Smooth muscle cell (in vitro differentiated cells): ENCODE results near the gene RNF7. TPM values are rescaled to one million over a fixed set of nuclear protein-coding genes. Genes with fewer than 3 reads are reported as not detected.

ENCODE experiments used
- DNase-seq: peaks from one replicate; lab custom pipeline; 2025; ENCODE audit not compliant: unreplicated experiment; lab: John Stamatoyannopoulos, UW
- H2AFZ ChIP-seq: fragments of 200-600 bp; sonication (generic); 2 replicates; pipeline ENCODE4 v1.6.0; 2016; ENCODE audit warnings: antibody characterized with exemption, low read depth, mild to moderate bottlenecking
- H3F3A ChIP-seq: fragments of 200-600 bp; sonication (generic); 2 replicates; pipeline ENCODE4 v1.6.0; 2017; ENCODE audit warnings: antibody characterized with exemption, low read depth
- H3K27ac ChIP-seq: fragments of 200-600 bp; sonication (generic); 2 replicates; pipeline ENCODE4 v1.5.1; 2016; ENCODE audit warnings: low read depth, mild to moderate bottlenecking
- H3K27me3 ChIP-seq: fragments of 200-600 bp; sonication (generic); 2 replicates; pipeline ENCODE4 v1.6.1; 2016; ENCODE audit warnings: low read depth, mild to moderate bottlenecking
- H3K36me3 ChIP-seq: fragments of 200-600 bp; sonication (generic); 2 replicates; pipeline ENCODE4 v1.5.1; 2016; ENCODE audit warnings: low read depth
- H3K4me1 ChIP-seq: fragments of 200-600 bp; sonication (generic); 2 replicates; pipeline ENCODE4 v1.5.1; 2016; ENCODE audit warnings: low read depth
- H3K4me2 ChIP-seq: fragments of 200-600 bp; sonication (generic); 2 replicates; pipeline ENCODE4 v1.6.0; 2016; ENCODE audit warnings: mild to moderate bottlenecking
- H3K4me3 ChIP-seq: fragments of 200-600 bp; sonication (generic); 2 replicates; pipeline ENCODE4 v1.5.1; 2016; ENCODE audit warnings: mild to moderate bottlenecking
- H3K79me2 ChIP-seq: fragments of 200-600 bp; sonication (generic); 2 replicates; pipeline ENCODE4 v1.6.0; 2016; ENCODE audit warnings: low read depth, mild to moderate bottlenecking
- H3K9ac ChIP-seq: fragments of 200-600 bp; sonication (generic); 2 replicates; pipeline ENCODE4 v1.6.0; 2016; ENCODE audit warnings: low read depth
- H3K9me3 ChIP-seq: fragments of 200-600 bp; sonication (generic); replicated peaks from 2 replicates; pipeline ENCODE4 v1.5.1; 2016; ENCODE audit warnings: low read depth
- H4K20me1 ChIP-seq: fragments of 200-600 bp; sonication (generic); 2 replicates; pipeline ENCODE4 v1.6.0; 2016; ENCODE audit warnings: low read depth
- WGBS: methylation state at CpG from one replicate; pipeline ENCODE4 v1.1.7; 2016; ENCODE audit warnings: low lambda C conversion rate; 5-methylcytosine and 5-hydroxymethylcytosine counted together
- polyA plus RNA-seq: library from polyadenylated mRNA; unstranded; fragments of >200 nt; fragmentation: Nextera tagmentation; extraction: Ambion mirVana; gene quantifications from 2 replicates; pipeline ENCODE4 v1.2.1, GENCODE V29; 2016
- total RNA-seq: library from RNA; depleted of rRNA; stranded (reverse); fragments of >200 nt; gene quantifications from 2 replicates; pipeline ENCODE4 v1.2.3, GENCODE V29; 2014
- TF ChIP-seq, protein P1 (sequence below): fragments of 200-600 bp; sonication (generic); IDR thresholded peaks from 2 replicates; pipeline ENCODE4 v1.5.1; 2017; ENCODE audit warnings: borderline replicate concordance, mild to moderate bottlenecking, antibody characterized with exemption; ENCODE audit not compliant: insufficient read depth, poor library complexity, severe bottlenecking

The RNF7 gene
- total and polyA plus RNA-seq, 2 experiments from 2014 or later = 130 to 229 TPM

GRCh38 chr3:141735770-141736465, 2.2 kb upstream of the RNF7 start:
- Histone ChIP-seq H3K27ac (no peak overlapping the region), H3K9me3 (no peaks in the 10 kb centered on the region), H3F3A (no peaks in the 10 kb centered on the region), H3K27me3 (no peaks in the 10 kb centered on the region), H3K36me3 (no peaks in the 10 kb centered on the region), H3K4me2 (no peak overlapping the region), H3K79me2 (peaks cover 28% of the 10 kb centered on the region), H3K4me3 (no peak overlapping the region), H3K4me1 (peaks cover 17% of the 10 kb centered on the region), H4K20me1 (peaks cover 12% of the 10 kb centered on the region), H3K9ac (no peak overlapping the region), H2AFZ (no peak overlapping the region)
- TF ChIP-seq, protein P1, sequence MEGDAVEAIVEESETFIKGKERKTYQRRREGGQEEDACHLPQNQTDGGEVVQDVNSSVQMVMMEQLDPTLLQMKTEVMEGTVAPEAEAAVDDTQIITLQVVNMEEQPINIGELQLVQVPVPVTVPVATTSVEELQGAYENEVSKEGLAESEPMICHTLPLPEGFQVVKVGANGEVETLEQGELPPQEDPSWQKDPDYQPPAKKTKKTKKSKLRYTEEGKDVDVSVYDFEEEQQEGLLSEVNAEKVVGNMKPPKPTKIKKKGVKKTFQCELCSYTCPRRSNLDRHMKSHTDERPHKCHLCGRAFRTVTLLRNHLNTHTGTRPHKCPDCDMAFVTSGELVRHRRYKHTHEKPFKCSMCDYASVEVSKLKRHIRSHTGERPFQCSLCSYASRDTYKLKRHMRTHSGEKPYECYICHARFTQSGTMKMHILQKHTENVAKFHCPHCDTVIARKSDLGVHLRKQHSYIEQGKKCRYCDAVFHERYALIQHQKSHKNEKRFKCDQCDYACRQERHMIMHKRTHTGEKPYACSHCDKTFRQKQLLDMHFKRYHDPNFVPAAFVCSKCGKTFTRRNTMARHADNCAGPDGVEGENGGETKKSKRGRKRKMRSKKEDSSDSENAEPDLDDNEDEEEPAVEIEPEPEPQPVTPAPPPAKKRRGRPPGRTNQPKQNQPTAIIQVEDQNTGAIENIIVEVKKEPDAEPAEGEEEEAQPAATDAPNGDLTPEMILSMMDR = no peak
- DNase-seq = no peak
- WGBS = 88% methylated on average over 7 of the region's 7 CpGs

GRCh38 chr3:141737093-141737492, 1.0 kb upstream of the RNF7 start:
- H3K27me3 ChIP-seq = no peaks in the 10 kb centered on the region
- H3K27ac ChIP-seq = no peak overlapping the region
- H3K9ac ChIP-seq = no peak overlapping the region
- no peaks in the 10 kb centered on the region for H3F3A ChIP-seq
- H3K4me3 ChIP-seq = no peak overlapping the region
- peaks cover 23% of the 10 kb centered on the region for H4K20me1 ChIP-seq
- WGBS = 95% methylated on average over 10 of the region's 10 CpGs
- peaks cover 17% of the 10 kb centered on the region for H3K4me1 ChIP-seq
- TF ChIP-seq, protein P1 = no peak
- H3K36me3 ChIP-seq = no peaks in the 10 kb centered on the region
- no peak overlapping the region for H3K4me2 ChIP-seq
- peaks cover 40% of the 10 kb centered on the region for H3K79me2 ChIP-seq
- H2AFZ ChIP-seq = no peak overlapping the region
- no peaks in the 10 kb centered on the region for H3K9me3 ChIP-seq
- no peak for DNase-seq

- H3F3A ChIP-seq = no peaks in the 10 kb centered on the region
- DNase-seq = no peak
- H4K20me1 ChIP-seq = peaks cover 27% of the 10 kb centered on the region
- H3K4me2 ChIP-seq = peak overlapping the region; percentile 88
- no peaks in the 10 kb centered on the region for H3K9me3 ChIP-seq
- peak overlapping the region; percentile 95 for H3K4me3 ChIP-seq
- H3K4me1 ChIP-seq = peaks cover 17% of the 10 kb centered on the region
- H2AFZ ChIP-seq = peak overlapping the region; percentile 99
- peaks cover 44% of the 10 kb centered on the region for H3K79me2 ChIP-seq
- TF ChIP-seq, protein P1 = no peak
- peak overlapping the region; percentile 25 for H3K9ac ChIP-seq
- H3K36me3 ChIP-seq = no peaks in the 10 kb centered on the region
- WGBS = 6% methylated on average over 3 of the region's 3 CpGs
- H3K27ac ChIP-seq = peak overlapping the region; percentile 77
- no peaks in the 10 kb centered on the region for H3K27me3 ChIP-seq
These were observed 448 bp upstream of the RNF7 start for GRCh38 chr3:141737678-141738021.

DNA sequence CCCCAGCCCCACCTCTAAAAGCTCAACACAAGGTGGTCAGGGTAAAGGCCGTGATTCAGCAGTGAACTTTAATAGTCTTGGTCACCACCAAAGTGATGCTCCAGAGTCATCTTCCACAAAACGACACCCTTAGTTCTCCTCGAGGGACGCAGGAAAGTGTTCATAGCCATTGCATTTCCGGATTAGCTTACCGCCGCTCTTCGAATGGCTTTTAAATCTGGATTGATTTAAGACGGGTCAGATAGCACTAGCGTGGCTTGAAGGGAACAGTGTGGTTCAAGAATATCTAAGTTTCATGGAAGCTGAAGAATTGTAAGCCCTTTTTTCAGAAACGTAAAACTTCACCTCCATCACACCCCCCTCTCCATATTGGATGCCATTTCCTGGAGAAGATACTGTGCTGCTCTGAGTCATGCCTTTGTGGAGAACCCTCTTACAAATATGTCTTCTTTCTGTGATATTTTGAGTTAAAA, 829 bp downstream of the RNF7 start:
- H4K20me1 ChIP-seq = peaks cover 40% of the 10 kb centered on the region
- TF ChIP-seq, protein P1 = no peak
- H3K4me3 ChIP-seq = peak overlapping the region; percentile 95
- H3K27ac ChIP-seq = peak overlapping the region; percentile 89
- under 1% methylated on average over 11 of the region's 11 CpGs for WGBS
- H3K4me1 ChIP-seq = peaks cover 17% of the 10 kb centered on the region
- peak overlapping the region; percentile 95 for H3K4me2 ChIP-seq
- H2AFZ ChIP-seq = peak overlapping the region; percentile 97
- no peaks in the 10 kb centered on the region for H3K27me3 ChIP-seq
- DNase-seq = no peak
- no peaks in the 10 kb centered on the region for H3K36me3 ChIP-seq
- no peaks in the 10 kb centered on the region for H3F3A ChIP-seq
- peak overlapping the region; percentile 94 for H3K9ac ChIP-seq
- peaks cover 56% of the 10 kb centered on the region for H3K79me2 ChIP-seq
- no peaks in the 10 kb centered on the region for H3K9me3 ChIP-seq
